HG03571 (cell line): Measurements from ENCODE around the gene RARRES2.

Source experiments
- ATAC-seq: cut with Tn5 transposase; IDR thresholded peaks from one replicate; pipeline ENCODE4 v1.9.1; 2021; ENCODE audit not compliant: unreplicated experiment

RARRES2 gene

GRCh38 chr7:150363370-150363769 is 21.9 kb upstream of the RARRES2 start:
- ATAC-seq: no peak

- no peak for ATAC-seq
Observed at GRCh38 chr7:150361807-150362621, 20.6 kb upstream of the RARRES2 start.

GRCh38 chr7:150361402-150361801 is 20.0 kb upstream of the RARRES2 start:
- no peak for ATAC-seq

- no peak for ATAC-seq
Observed at GRCh38 chr7:150360363-150361058, 19.1 kb upstream of the RARRES2 start.

- no peak for ATAC-seq
Observed at GRCh38 chr7:150359622-150360362, 18.4 kb upstream of the RARRES2 start.

- ATAC-seq: no peak
Observed at GRCh38 chr7:150358988-150359621, 17.7 kb upstream of the RARRES2 start.

- no peak for ATAC-seq
Observed at GRCh38 chr7:150358433-150358832, 17.0 kb upstream of the RARRES2 start.

GRCh38 chr7:150357771-150358427 is 16.5 kb upstream of the RARRES2 start:
- ATAC-seq: no peak

GRCh38 chr7:150357270-150357669 is 15.8 kb upstream of the RARRES2 start:
- no peak for ATAC-seq

GRCh38 chr7:150356265-150356897 is 15.0 kb upstream of the RARRES2 start:
- no peak for ATAC-seq

- no peak for ATAC-seq
Observed at GRCh38 chr7:150355666-150356059, 14.2 kb upstream of the RARRES2 start.

GRCh38 chr7:150351587-150352194 is 10.3 kb upstream of the RARRES2 start:
- ATAC-seq: no peak

GRCh38 chr7:150346922-150347321 is 5.5 kb upstream of the RARRES2 start:
- no peak for ATAC-seq

- ATAC-seq: no peak
Observed at GRCh38 chr7:150345012-150345411, 3.6 kb upstream of the RARRES2 start.

GRCh38 chr7:150344299-150344698 is 2.9 kb upstream of the RARRES2 start:
- ATAC-seq: no peak

- no peak for ATAC-seq
Observed at GRCh38 chr7:150343225-150343624, 1.8 kb upstream of the RARRES2 start.

- no peak for ATAC-seq
Observed at GRCh38 chr7:150342121-150342408, 636 bp upstream of the RARRES2 start.

GRCh38 chr7:150340875-150341262 is 560 bp downstream of the RARRES2 start:
- ATAC-seq: no peak

- ATAC-seq: no peak
Observed at GRCh38 chr7:150340024-150340749, 1.2 kb downstream of the RARRES2 start.
